ENCODE measurements around the gene FAM210B. TPM values are rescaled to one million over a fixed set of nuclear protein-coding genes. Genes with fewer than 3 reads are reported as not detected.

Gene FAM210B
- total and polyA plus RNA-seq, 9 of the 15 experiments (the other 6 are each of a cell fraction or from before 2014, with no cell fraction given): 12.1 to 87.3 (median 47.6) TPM

DNA sequence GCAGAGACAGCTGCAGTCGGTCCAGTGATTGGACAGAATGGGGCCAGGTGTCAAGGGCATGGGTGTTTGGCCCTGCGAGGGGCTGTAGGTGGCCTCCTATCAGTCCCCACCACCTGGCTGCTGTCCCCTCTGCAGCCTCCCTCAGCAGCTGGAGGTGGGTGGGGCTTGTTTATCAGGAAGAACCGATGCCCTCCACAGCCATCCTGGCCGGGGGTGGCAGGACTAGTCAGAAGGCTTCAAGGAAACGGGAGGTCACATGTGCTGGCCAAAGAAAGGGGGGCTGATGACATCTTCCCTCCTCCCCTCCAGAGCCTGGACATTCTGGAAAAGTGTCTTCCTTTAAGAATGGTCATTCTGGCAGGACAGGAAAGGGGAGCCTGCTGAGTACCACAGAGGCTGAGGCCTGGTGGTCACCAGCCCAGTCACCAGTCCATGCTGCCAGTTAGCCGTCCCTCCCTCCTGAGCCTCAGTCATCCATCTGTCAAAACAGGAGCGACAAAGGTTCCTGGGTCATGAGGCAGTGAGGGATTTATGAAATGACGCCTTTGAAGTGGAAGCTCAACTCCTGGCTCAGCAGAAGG, 4.1 kb downstream of the FAM210B start (continued):
- TF ChIP-seq, protein P1, sequence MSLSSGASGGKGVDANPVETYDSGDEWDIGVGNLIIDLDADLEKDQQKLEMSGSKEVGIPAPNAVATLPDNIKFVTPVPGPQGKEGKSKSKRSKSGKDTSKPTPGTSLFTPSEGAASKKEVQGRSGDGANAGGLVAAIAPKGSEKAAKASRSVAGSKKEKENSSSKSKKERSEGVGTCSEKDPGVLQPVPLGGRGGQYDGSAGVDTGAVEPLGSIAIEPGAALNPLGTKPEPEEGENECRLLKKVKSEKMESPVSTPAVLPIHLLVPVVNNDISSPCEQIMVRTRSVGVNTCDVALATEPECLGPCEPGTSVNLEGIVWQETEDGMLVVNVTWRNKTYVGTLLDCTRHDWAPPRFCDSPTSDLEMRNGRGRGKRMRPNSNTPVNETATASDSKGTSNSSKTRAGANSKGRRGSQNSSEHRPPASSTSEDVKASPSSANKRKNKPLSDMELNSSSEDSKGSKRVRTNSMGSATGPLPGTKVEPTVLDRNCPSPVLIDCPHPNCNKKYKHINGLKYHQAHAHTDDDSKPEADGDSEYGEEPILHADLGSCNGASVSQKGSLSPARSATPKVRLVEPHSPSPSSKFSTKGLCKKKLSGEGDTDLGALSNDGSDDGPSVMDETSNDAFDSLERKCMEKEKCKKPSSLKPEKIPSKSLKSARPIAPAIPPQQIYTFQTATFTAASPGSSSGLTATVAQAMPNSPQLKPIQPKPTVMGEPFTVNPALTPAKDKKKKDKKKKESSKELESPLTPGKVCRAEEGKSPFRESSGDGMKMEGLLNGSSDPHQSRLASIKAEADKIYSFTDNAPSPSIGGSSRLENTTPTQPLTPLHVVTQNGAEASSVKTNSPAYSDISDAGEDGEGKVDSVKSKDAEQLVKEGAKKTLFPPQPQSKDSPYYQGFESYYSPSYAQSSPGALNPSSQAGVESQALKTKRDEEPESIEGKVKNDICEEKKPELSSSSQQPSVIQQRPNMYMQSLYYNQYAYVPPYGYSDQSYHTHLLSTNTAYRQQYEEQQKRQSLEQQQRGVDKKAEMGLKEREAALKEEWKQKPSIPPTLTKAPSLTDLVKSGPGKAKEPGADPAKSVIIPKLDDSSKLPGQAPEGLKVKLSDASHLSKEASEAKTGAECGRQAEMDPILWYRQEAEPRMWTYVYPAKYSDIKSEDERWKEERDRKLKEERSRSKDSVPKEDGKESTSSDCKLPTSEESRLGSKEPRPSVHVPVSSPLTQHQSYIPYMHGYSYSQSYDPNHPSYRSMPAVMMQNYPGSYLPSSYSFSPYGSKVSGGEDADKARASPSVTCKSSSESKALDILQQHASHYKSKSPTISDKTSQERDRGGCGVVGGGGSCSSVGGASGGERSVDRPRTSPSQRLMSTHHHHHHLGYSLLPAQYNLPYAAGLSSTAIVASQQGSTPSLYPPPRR (CRISPR knock-in tag; IDR thresholded peaks at IDR 0.05; ENCODE audit: borderline replicate concordance): no peak
- TF ChIP-seq ZEB2 (IDR thresholded peaks at IDR 0.05): peak; percentile 88
- peak; percentile 79 for TF ChIP-seq MYC (IDR thresholded peaks at IDR 0.05; ENCODE audit: low read depth, low read length)
- no peak for TF ChIP-seq MYC (CRISPR knock-in tag; IDR thresholded peaks at IDR 0.05; ENCODE audit: borderline replicate concordance, low read depth)
- no peak for TF ChIP-seq ZNF316 (IDR thresholded peaks at IDR 0.05)
- TF ChIP-seq, protein P2, sequence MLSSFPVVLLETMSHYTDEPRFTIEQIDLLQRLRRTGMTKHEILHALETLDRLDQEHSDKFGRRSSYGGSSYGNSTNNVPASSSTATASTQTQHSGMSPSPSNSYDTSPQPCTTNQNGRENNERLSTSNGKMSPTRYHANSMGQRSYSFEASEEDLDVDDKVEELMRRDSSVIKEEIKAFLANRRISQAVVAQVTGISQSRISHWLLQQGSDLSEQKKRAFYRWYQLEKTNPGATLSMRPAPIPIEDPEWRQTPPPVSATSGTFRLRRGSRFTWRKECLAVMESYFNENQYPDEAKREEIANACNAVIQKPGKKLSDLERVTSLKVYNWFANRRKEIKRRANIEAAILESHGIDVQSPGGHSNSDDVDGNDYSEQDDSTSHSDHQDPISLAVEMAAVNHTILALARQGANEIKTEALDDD (IDR thresholded peaks at IDR 0.05): peak; percentile 91
- TF ChIP-seq JUND (IDR thresholded peaks at IDR 0.05; ENCODE audit: borderline replicate concordance, low read depth, low read length): peak; percentile 71
- TF ChIP-seq JUND (tag; IDR thresholded peaks at IDR 0.05; ENCODE audit: borderline replicate concordance, low read depth, low read length): peak; percentile 81; the same call in 2 of the 3 replicates
- no peak for TF ChIP-seq ZNF140 (CRISPR knock-in tag; IDR thresholded peaks at IDR 0.05)
- TF ChIP-seq, protein P3, sequence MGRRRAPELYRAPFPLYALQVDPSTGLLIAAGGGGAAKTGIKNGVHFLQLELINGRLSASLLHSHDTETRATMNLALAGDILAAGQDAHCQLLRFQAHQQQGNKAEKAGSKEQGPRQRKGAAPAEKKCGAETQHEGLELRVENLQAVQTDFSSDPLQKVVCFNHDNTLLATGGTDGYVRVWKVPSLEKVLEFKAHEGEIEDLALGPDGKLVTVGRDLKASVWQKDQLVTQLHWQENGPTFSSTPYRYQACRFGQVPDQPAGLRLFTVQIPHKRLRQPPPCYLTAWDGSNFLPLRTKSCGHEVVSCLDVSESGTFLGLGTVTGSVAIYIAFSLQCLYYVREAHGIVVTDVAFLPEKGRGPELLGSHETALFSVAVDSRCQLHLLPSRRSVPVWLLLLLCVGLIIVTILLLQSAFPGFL (CRISPR knock-in tag; IDR thresholded peaks at IDR 0.05): no peak
- TF ChIP-seq BCOR (IDR thresholded peaks at IDR 0.05): peak; percentile 79
- TF ChIP-seq ZNF644 (tag; IDR thresholded peaks at IDR 0.05; ENCODE audit: low read depth): peak; percentile 58; the same call in 1 of the 2 replicates
- TF ChIP-seq HSF4 (CRISPR knock-in tag; IDR thresholded peaks at IDR 0.05; ENCODE audit: borderline replicate concordance): no peak
- TF ChIP-seq, protein P4, sequence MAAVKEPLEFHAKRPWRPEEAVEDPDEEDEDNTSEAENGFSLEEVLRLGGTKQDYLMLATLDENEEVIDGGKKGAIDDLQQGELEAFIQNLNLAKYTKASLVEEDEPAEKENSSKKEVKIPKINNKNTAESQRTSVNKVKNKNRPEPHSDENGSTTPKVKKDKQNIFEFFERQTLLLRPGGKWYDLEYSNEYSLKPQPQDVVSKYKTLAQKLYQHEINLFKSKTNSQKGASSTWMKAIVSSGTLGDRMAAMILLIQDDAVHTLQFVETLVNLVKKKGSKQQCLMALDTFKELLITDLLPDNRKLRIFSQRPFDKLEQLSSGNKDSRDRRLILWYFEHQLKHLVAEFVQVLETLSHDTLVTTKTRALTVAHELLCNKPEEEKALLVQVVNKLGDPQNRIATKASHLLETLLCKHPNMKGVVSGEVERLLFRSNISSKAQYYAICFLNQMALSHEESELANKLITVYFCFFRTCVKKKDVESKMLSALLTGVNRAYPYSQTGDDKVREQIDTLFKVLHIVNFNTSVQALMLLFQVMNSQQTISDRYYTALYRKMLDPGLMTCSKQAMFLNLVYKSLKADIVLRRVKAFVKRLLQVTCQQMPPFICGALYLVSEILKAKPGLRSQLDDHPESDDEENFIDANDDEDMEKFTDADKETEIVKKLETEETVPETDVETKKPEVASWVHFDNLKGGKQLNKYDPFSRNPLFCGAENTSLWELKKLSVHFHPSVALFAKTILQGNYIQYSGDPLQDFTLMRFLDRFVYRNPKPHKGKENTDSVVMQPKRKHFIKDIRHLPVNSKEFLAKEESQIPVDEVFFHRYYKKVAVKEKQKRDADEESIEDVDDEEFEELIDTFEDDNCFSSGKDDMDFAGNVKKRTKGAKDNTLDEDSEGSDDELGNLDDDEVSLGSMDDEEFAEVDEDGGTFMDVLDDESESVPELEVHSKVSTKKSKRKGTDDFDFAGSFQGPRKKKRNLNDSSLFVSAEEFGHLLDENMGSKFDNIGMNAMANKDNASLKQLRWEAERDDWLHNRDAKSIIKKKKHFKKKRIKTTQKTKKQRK (IDR thresholded peaks at IDR 0.05; ENCODE audit: borderline replicate concordance, low read depth, low read length): no peak
- no peak for TF ChIP-seq MYBL2 (IDR thresholded peaks at IDR 0.05; ENCODE audit: low read depth)
- no peak for TF ChIP-seq MYBL2 (CRISPR knock-in tag; IDR thresholded peaks at IDR 0.05; ENCODE audit: borderline replicate concordance)
- no peak for TF ChIP-seq HMG20A (CRISPR knock-in tag; conservative IDR thresholded peaks at IDR 0.05)
- no peak for TF ChIP-seq SRSF9 (IDR thresholded peaks at IDR 0.05; ENCODE audit: borderline replicate concordance, low read depth, low read length)
